Testis (tissue), 2 donors: ENCODE measurements around the gene LSM10.

Source experiments
- POLR2A ChIP-seq: fragments of 450-650 bp; IDR thresholded peaks from one replicate; pipeline ENCODE4 v1.6.1; 2017; ENCODE audit warnings: antibody characterized with exemption, mild to moderate bottlenecking, moderate library complexity
- TF ChIP-seq, protein P1 (sequence below), 3 experiments: fragments of 450-650 bp in 2 of 3; fragments of 200-600 bp in 1 of 3; sonication (generic) in 1 of 3; IDR thresholded peaks; one replicate each; pipeline ENCODE4 v1.5.1; 2016 to 2019; ENCODE audit warnings: antibody characterized with exemption in 3 of 3, mild to moderate bottlenecking in 2 of 3, moderate library complexity in 1 of 3

DNA sequence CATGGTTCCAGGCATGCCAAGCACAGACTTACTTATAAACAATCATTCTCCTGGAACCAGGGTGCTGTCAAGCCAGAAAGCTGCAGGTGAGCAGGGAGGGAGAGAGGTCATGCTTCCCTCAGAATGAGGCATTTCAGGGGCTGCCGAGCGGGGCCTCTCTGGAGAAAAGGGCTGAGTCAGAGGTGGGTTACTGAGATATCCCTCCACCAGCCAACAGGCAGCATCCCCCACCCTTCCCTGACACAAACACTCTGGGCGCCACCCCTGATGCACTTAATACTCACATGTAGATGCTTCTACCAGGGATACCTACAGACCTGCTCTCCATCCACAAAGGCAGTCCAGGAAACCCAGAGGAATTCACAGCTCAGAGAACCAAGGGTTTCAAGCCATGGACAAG, 25.1 kb downstream of the LSM10 start:
- no peak for TF ChIP-seq POLR2A
- TF ChIP-seq, protein P1, sequence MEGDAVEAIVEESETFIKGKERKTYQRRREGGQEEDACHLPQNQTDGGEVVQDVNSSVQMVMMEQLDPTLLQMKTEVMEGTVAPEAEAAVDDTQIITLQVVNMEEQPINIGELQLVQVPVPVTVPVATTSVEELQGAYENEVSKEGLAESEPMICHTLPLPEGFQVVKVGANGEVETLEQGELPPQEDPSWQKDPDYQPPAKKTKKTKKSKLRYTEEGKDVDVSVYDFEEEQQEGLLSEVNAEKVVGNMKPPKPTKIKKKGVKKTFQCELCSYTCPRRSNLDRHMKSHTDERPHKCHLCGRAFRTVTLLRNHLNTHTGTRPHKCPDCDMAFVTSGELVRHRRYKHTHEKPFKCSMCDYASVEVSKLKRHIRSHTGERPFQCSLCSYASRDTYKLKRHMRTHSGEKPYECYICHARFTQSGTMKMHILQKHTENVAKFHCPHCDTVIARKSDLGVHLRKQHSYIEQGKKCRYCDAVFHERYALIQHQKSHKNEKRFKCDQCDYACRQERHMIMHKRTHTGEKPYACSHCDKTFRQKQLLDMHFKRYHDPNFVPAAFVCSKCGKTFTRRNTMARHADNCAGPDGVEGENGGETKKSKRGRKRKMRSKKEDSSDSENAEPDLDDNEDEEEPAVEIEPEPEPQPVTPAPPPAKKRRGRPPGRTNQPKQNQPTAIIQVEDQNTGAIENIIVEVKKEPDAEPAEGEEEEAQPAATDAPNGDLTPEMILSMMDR (IDR thresholded peaks at IDR 0.05): no peak
